Ramos (cell line): ENCODE data around the gene MT4.
"Not testable (repeated sequence)": the region's sequence is repeated elsewhere in the genome, so short reads cannot be mapped to it uniquely, and the experiment has no call there.

Source experiments
- in situ Hi-C: fragments of 300-500 bp; cut with MboI; formaldehyde crosslinking; loops from one replicate; pipeline ENCODE4 v1.14.3; 2022; ENCODE audit warnings: low sequenced_read_pairs; ENCODE audit not compliant: unreplicated experiment

Gene MT4

DNA sequence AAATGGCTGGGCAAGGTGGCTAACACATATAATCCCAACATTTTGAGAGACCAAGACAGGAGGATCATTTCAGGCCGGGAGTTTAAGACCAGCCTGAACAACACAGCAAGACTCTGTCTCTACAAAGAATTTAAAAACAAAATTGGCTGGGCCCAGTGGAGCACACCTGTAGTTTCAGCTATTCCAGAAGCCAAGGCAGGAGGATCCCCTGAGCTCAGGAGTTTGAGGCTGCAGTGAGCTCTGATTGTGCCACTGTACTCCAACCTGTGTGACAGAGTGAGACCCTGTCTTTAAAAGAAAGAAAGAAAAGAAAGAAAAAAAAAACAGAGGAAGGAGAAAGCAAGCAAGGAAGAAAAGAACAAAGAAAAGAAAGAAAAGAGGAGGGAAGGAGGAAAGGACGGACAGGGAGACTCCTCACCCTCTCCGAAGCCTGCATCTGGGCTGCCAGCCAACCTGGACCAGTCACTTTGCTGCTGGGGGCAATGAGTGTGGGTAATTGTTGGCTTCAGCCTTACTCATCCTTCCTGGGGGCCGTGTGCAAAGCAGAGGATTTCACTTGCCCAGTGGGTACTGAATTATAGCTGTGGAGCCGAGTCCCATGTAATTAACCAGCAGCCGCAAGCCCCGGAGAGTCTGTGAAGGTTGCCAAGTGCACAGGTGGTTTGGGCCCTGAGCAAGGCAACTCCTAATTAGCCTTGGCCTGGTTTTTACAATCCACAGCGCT is 6.7 kb upstream of the MT4 start:
- in situ Hi-C loops, result no loop called here

DNA sequence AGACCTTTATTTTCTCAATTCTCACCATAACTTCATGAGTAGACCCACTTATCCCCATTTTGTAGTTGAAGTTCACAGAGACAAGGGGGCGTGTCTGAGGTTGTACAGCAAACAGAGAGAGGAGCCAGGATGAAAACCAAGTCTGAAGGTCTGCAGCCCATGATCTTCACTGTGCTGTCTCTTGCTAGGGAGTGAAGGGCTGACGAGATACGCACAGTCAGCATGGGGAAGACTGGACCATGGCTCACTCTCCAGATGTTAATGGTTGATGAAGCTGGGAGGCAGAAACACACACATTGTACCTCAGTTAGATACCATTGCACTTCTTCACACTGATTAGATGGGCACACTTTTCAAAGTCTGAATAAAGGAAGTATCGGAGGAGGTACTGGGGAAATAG is 5.8 kb upstream of the MT4 start:
- in situ Hi-C loops, result no loop called here

DNA sequence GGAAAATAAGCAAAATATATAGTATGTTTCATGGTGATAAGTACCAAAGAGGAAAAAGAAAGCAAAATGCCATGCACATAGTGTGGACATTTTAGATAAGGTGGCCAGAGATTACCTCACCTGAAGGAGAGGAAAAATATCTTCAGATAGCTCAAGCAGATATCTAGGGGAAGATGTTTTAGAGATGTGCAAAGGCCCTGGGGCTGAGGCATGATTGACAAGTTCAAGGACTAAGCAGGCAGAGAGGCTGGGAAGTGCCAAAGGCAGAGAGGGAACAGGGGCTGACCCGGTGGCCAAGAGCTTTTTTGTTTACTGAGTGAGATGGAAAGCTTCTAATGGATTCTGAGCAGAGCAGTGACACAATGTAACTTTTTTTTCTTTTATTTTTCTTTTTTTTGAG is 4.4 kb upstream of the MT4 start:
- in situ Hi-C loops, result no loop called here

DNA sequence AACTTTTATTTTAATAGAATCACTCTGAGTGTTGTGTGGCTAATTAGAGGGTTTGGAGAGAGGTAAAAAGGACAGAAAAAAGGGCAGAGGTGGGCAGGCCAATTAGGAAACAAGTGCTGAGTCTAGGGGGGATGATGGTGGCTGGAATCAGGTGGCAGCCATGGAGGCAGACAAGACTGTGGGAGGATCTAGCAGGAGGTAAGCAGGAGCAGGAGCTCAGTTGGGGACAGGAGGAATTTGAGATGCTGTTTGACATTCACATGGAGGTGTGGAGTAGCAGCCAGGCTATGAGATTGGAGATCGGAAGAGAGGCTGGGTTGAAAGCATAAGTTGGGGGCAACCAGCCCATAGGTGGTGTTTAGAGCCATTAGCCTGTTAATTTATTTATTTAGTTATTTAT is 3.7 kb upstream of the MT4 start:
- in situ Hi-C loops, result no loop called here

DNA sequence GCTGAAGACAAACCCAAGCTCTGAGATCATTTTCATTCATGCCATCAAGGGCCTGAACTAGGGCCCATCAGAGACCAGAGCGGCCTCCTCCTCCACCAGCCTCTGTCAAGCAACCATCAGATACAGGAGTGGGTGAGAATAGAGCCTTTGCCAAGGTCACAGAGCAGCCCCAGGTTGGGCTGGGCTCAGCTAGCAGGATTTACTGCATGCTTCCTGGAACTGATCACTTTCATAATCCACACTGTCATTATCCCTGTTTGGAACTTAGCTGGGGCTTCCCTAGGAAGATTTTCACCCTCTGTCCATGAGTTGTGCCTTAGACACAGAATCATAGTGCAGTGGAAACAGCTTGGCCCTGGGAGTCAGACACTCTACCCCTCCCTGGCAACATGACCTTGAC is 5.1 kb downstream of the MT4 start:
- in situ Hi-C loops, result loop anchor here (10.0 kb wide), 1 partner anchor 135 kb away; no protein-coding TSS in a partner anchor

DNA sequence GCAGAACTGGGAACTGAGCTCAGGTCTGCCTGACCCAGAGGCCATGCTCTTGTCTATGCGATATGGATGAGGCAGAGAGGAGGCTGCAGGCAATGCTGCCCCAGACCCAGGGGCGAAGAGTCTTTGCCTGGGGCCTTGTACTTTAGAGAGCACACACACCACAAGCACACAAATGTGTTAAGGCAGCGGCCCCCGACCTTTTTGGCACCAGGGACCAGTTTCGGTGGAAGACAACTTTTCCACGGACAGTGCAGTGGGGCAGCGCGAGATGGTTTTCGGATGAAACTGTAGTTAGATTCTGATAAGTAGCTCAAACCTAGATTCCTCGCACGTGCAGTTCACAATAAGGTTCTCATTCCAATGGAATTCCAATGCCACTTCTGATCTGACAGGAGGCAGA is 6.7 kb downstream of the MT4 start:
- in situ Hi-C loops, result loop anchor here (10.0 kb wide), 1 partner anchor 133 kb away; no protein-coding TSS in a partner anchor

DNA sequence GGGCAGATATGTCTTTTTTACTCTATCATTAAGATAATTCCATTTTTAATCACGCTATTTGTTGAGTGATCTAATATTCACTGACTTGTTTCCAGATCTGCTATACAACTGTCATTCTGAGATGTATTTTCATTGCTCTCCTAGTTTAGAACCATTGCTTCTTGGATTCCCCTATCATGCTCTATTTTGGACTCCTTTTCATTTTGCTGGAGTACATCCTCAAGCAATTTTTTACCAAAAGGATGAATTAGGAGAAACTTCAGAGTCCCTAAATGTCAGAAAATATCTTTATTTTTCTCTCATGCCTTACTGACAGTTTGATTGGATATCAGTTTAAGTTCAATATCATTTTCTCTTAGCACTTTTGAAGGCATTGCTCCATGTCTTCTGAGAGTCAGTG is 9.8 kb downstream of the MT4 start:
- in situ Hi-C loops, result loop anchor here (10.0 kb wide), 1 partner anchor 130 kb away; no protein-coding TSS in a partner anchor

DNA sequence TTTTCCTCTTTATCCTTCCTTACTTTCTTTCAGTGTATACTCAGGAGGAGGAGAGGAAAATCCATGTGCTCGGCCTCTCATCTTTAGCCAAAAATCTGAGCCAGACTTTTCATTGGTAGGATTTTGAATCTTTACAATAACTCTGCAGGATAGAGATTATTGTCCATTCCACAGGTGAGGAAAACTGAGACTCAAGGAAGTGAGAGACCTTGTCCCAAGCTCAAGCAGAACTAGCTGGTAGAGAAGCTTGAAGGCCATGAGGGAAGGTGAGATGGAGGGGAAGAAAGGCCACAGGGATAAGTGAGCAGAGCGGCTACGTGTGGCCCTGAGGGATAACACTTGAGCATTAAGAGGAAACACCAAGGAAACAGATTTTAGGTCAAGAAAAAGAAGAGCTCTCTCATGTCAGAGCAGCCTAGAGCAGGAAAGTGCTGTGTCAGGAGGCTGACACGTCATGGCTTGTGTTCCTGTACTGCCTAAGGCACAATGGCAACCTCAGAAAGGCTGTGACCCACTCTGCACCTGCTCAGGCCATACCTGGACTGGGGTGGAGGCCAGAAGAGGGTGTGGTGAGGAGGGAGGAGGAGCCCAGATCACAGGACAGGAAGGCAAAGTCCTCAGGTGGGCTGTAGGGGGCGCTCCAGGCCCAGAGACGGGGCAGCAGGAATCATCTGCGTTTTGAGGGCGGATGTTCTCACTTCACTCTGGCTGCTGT is 11.9 kb downstream of the MT4 start:
- in situ Hi-C loops, result loop anchor here (10.0 kb wide), 1 partner anchor 128 kb away; no protein-coding TSS in a partner anchor

DNA sequence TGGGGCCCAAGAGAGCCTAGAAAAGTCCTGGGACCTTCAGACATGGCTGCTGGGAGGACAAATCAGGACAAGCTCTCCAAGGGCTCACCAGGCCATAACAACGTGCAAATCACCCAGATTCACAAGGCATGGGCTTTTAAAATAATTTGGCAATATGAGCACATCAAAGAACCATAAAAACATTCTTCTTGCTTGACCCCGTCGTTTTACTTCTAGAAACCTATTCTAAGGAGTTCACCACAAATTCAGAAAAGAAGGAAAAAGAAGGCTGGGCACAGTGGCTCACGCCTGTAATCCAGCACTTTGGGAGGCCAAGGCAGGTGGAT is 12.4 kb downstream of the MT4 start:
- in situ Hi-C loops, result loop anchor here (10.0 kb wide), 1 partner anchor 128 kb away; no protein-coding TSS in a partner anchor

DNA sequence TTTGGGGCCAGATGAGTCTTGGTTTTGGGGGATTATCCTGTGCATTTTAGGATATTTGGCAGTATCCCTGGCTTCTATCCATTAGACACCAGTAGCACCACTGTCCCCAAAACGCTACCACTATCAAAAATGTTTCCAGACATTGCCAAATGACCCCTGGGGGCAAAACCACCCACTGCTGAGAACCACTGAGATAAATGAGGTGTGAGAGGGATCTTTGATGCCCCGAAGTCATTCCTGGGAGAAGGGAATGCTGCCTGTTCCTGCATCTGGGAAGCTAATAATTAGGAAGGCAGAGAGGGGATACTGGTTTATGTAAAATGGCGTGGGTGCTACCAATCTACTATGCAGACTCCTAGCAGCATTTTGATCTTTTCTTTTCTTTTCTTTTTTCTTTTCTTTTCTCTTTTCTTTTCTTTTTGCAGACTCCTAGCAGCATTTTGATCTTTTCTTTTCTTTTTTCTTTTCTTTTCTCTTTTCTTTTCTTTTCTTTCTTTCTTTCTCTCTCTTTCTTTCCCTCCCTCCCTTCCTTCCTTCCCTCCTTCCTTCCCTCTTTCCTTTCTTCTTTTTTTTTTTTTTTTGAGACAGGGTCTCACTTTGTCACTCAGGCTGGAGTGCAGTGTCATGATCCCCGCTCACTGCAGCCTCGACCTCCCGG is 15.6 kb downstream of the MT4 start:
- in situ Hi-C loops, result no loop called here

DNA sequence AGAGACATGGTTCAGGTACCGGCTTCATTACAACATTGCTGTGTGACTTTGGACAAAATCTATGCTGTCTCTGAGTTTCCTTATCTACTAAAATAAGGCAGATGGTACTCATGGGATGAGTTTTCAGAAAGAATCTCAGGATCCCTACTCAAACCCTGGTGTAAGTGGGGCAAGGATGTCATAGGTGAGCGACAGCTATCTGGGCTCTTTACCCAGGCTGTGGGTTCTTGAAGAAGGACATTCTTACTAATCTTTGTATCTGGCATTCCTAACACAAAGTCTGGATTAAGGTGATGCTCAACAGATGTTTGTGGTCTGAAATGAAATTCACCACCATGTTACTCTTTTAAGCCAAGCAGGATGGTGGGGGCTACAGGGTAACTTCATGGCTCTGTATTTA is 18.0 kb downstream of the MT4 start:
- in situ Hi-C loops, result not testable (repeated sequence)

DNA sequence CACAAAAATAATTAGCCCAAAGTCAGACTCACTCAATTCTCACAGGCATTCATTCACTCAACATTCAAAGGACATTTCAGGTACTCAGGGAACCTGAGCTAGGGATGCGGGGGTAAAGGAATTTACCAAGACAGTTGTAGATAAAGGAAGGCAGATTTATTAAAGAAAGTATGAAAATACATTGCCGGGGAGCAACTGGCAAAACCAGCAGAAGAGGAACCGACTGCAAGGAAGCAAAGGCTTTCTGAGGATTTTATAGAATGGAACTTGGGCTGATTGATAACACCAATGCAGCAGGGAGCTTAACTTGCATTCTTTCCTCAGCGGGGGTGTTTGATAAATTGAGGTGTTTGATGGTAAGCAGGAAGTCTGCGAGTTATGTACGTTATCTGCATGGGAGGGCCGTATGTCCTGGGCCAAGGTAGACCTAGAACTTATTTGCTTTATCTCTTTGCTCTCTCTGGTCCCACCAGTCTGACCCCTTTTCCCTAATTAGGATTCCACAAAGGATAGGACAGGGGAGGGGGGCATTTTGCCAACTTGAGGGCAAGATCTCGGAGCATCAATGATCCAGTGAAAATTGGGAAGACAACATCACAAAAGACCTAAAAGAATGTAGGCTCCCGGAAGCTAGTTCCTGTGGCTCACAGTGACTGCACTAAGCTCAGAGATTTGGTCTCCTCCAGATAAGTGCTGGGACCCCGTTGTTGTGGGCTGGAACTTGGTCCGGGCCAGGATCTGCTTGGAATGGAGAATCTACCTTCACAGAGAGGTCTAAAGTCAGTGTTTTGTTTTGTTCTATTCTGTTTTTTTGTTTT is 18.7 kb downstream of the MT4 start:
- in situ Hi-C loops, result no loop called here

DNA sequence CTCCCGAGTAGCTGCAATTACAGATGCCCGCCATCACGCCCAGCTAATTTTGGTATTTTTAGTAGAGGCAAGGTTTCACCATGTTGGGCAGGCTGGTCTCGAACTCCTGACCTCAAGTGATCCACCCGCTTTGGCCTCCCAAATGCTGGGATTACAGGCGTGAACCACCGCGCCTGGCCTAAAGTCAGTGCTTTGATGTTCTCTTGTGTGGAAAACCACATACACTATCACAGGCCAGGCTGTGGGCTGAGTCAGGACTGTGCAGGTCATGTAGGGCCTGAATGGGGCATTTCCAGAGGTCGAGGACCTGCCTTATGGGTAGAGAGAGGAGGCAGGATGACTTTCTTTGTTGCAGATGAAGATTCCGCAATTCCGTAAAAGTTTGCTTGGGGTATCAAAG is 19.4 kb downstream of the MT4 start:
- in situ Hi-C loops, result no loop called here

DNA sequence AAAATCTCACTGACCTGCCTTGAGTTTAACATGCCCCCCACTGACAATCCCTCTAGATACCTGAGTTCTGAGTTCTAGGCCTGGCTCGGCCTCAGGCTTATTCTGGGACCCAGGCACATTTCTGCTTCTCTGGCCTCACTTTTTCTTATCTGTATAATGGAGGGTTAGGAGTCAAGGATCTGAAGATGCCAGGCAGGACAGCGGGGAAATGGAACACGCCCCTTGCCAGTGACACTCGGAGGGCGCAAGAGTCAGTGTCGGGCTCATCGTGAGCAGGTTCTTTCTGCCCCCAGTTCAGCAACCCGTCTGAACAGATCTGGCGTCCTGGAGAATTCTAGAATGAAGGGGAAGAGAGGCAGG is 23.9 kb downstream of the MT4 start:
- in situ Hi-C loops, result no loop called here

DNA sequence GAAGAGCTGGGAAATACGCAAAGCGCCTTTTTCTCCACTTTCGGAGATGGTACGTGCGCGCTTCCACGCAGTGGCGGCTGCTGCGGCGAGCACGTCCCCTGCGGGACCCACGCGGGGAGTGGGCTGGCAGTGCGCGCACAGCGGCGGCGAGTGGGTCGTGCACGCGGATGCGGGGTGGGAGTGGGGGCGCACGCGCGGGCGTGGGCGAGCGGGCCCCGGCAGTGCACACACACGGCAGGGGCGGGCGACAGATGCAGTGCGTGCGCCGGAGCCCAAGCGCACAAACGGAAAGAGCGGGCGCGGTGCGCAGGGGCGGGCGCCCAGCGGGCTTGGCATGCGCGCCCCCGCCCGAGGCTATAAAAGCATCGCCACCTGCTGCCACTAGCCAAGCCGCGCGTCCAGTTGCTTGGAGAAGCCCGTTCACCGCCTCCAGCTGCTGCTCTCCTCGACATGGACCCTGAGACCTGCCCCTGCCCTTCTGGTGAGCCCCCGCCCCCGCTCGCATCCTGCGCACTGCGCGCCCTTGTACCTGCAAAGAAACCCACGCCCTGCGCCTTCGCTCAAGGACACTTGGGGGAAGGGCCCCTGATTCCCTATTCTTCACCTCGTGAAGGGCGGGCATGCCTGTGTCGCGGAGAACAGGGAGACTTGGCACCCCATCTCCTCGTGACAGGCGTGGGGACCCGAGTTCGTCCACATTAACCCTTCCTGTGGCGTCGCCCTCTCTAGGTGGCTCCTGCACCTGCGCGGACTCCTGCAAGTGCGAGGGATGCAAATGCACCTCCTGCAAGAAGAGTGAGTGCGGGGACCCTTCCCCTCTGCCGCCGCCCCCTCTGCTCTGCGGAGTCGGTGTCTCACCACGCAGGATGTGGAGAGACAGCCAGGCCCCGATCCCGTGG is 24.5 kb downstream of the MT4 start, which contains the start of gene MT3:
MT3 (plus strand) TSS at position 388 of the 899 bp plus-strand sequence; CDS start at position 451, 63 bp downstream.
- in situ Hi-C loops, result no loop called here

DNA sequence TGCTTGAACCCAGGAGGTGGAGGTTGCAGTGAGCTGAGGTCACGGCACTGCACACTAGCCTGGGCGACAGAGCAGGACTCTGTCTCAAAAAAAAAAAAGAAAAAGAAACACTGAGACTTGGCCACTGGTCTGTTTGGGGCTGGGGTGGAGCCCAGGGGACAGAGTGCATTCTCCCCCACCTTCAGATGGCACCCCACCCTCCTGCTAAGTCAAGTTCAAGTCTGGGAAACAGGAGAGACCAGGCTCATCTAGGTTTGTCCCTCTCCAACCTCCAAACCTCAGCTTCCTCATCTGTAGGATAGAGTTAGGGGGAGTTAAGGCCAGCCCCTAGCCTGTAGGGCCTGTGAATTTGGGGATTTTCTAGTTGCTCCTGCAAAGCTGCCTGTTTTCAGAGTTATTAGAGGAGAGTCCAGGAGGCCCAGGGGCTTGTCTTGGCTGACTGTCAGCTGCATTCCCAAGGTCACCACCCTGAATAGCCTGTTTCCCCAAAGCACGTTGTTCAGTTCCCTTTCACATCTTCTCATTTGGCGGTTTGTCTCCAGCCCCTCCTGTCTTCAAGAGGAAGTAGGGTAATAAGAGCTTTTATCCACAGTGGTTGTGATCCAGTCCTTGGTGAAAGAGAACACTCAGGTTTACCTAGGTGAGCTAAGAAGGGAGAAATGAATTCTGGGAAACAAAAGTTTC is 26.6 kb downstream of the MT4 start:
- in situ Hi-C loops, result no loop called here

DNA sequence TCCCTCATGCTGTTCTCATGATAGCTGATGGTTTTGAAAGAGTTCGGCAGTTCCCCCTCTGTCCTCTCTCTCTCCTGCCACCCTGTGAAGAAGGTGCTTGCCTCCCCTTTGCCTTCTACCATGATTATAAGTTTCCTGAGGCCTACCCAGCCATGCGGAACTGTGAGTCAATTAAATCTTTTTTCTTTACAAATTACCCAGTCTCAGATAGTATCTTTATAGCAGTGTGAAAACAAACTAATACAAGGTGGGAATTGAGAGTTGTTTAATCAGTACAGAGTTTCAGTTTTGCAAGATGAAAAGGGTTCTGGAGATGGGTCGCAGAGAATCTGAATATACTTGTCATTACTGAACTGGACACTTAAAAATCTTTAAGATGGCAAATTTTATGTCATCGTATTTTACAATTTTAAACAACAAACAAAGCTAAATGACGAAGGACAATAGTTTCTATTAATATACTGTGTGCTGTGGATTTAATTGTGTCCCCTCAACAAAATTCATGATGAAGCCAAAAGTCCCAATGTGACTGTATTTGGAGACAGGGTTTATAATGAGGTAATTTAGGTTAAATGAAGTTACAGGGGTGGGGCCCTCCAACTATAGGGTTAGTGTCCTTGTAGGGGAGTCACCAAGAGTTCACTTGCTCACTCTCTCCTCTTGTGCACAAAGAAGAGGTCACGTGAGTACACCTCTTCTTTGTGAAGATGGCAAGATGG is 28.9 kb downstream of the MT4 start:
- in situ Hi-C loops, result no loop called here

DNA sequence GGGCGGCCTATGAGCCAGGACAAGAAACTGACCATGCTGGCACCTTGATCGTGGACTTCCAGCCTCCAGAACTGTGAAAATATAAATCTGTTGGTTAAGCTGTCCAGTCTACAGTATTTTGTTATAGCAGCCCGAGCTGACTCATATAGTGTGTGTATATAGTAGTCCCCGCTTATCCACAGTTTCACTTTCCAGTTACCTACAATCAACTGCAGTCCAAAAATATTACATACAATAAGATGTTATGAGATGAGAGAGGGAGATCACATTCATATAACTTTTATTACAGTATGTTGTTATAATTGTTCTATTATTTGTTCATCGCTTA is 29.4 kb downstream of the MT4 start:
- in situ Hi-C loops, result no loop called here
